ENCODE measurements around the gene MCRIP1. TPM values are rescaled to one million over a fixed set of nuclear protein-coding genes. Genes with fewer than 3 reads are reported as not detected.
A peak's percentile ranks its signal among the peaks of the same experiment; 100 is the strongest.

MCRIP1 gene
- total and polyA plus RNA-seq, 2 of the 13 experiments (the other 11 are each of a cell fraction or from before 2014, with no cell fraction given): 79.7 to 84.9 TPM

DNA sequence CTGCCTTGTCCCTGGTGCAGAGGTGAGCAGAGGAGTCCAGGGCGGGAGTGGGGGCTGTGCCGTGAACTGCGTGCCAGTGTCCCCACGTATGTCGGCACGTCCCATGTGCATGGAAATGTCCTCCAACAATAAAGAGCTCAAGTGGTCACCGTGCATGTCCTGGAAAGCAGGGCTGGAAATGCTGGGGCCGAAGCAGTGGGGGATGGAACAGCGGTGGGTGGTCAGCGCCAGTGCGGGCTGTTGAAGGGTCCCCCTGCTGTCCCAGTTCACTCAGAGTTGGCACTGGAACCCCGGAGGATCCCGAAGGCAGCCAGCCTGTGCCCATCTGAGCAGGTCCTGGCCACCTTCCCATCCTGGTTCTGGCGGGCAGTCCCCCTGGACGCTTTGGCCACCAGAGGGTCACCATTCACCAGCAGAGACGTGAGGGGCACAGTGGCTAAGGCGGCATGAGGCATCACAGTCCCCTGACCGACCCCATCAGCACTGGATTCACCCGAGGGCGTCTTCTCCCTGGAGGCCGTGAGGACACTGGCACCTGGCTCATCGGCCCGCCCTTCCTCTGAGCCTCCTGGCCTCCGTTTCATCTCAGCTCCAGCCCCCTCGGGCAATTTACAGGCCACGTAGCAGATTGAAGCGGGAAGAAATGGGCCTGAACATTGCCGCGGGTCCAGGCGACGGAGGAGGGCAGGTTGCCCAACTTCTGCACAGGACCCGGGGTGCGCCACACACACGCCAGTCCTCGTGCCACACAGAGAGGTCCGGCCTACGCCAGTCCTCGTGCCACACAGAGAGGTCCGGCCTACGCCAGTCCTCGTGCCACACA is 19.0 kb downstream of the MCRIP1 start:
- Histone ChIP-seq H3K27me3 (ENCODE audit: control insufficient read depth in 1 of 2, insufficient read depth in 2 of 2, low read length in 2 of 2) (peaks cover 9 to 28% of the 10 kb centered on the region in 2 experiments; a peak in 4 of 5 replicates), H3K4me3 (replicated peaks in 1 of 3; ENCODE audit: insufficient read depth in 1 of 3, low read depth in 2 of 3, low read length in 3 of 3) (no peak overlapping the region), H3K36me3 (replicated peaks in 1 of 2; ENCODE audit: control insufficient read depth in 1 of 2, insufficient read depth in 2 of 2, low read length in 2 of 2) (no peaks in the 10 kb centered on the region), H3K9me3 (ENCODE audit: low read length) (no peaks in the 10 kb centered on the region), H3K4me2 (ENCODE audit: low read depth, low read length) (no peak overlapping the region), H3K79me2 (ENCODE audit: insufficient read depth, low read length) (no peaks in the 10 kb centered on the region), H3K27ac (ENCODE audit: extremely low read length, insufficient read depth, low read length) (no peak overlapping the region), H3K9ac (ENCODE audit: insufficient read depth, low read depth, low read length) (no peak overlapping the region), H4K20me1 (ENCODE audit: insufficient read depth, low read length) (no peaks in the 10 kb centered on the region), H3K4me1 (ENCODE audit: insufficient read depth, low read length) (peaks cover 36% of the 10 kb centered on the region), H2AFZ (ENCODE audit: low read length) (no peak overlapping the region)
- intact Hi-C loops (cut with micrococcal nuclease; ENCODE audit: unreplicated experiment) (no loop called here), in situ Hi-C loops (cut with HindIII; ENCODE audit: extremely low pct_ligation_motif_present, low pct_unique_long_range_greater_than_20kb) (no loop called here)
- 74% methylated on average over 30 of the region's 41 CpGs for WGBS (ENCODE audit: low lambda C conversion rate)
- no peak for FAIRE-seq
- TF ChIP-seq, protein P1, sequence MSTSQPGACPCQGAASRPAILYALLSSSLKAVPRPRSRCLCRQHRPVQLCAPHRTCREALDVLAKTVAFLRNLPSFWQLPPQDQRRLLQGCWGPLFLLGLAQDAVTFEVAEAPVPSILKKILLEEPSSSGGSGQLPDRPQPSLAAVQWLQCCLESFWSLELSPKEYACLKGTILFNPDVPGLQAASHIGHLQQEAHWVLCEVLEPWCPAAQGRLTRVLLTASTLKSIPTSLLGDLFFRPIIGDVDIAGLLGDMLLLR (CRISPR knock-in tag; IDR thresholded peaks at IDR 0.05): 0 out of 2 replicates have a peak, but pooled peaks have one; percentile 10
- TF ChIP-seq RBAK (CRISPR knock-in tag; IDR thresholded peaks at IDR 0.05): no peak
- no peak for TF ChIP-seq MED1 (CRISPR knock-in tag; IDR thresholded peaks at IDR 0.05)
- no peak for TF ChIP-seq NFATC3 (CRISPR knock-in tag; IDR thresholded peaks at IDR 0.05)
- no peak for TF ChIP-seq MLLT10 (CRISPR knock-in tag; IDR thresholded peaks at IDR 0.05)
- peak; percentile 85; the same call in 1 of the 2 replicates for TF ChIP-seq HNRNPL (IDR thresholded peaks at IDR 0.05; ENCODE audit: low read depth, low read length)
- 0 out of 2 replicates have a peak, but pooled peaks have one; percentile 18 for TF ChIP-seq MYC (CRISPR knock-in tag; IDR thresholded peaks at IDR 0.05; ENCODE audit: borderline replicate concordance)
- no peak for TF ChIP-seq POGZ (CRISPR knock-in tag; IDR thresholded peaks at IDR 0.05)
- no peak for DNase-seq (ENCODE audit: low spot score)
- no peak for ATAC-seq
- ChIA-PET CTCF (ENCODE audit: low intra/inter-chr PET ratio, low total read pairs) (no interaction called here), POLR2A (interaction anchor here (1.1 to 1.8 kb wide), 4 partner anchors 9 to 79 kb away, joined by 3 to 7 read pairs (median 4); partner anchors contain the start of gene MCRIP1)
- no TSS peak for BruUV-seq (replicated peaks)
